GM12878 (cell line): ENCODE data around the gene IRGC. TPM values are rescaled to one million over a fixed set of nuclear protein-coding genes. Genes with fewer than 3 reads are reported as not detected.

ENCODE experiments used
- BHLHE40 ChIP-seq, 2 experiments: fragments of 450-650 bp in 1 of 2; IDR thresholded peaks; 2 replicates each; pipeline ENCODE4 v1.6.1; 2011 to 2017; ENCODE audit warnings: low read depth in 2 of 2, borderline replicate concordance in 1 of 2, improper control_type of control experiment in 1 of 2, low read length in 1 of 2, mild to moderate bottlenecking in 1 of 2
- BRCA1 ChIP-seq: IDR thresholded peaks from 2 replicates; pipeline ENCODE4 v1.6.1; 2011; ENCODE audit warnings: low read depth, low read length, improper control_type of control experiment
- CHD2 ChIP-seq: IDR thresholded peaks from 2 replicates; pipeline ENCODE4 v1.6.1; 2011; ENCODE audit warnings: low read depth, low read length, improper control_type of control experiment, borderline replicate concordance
- KLF5 ChIP-seq: fragments of 450-650 bp; IDR thresholded peaks from 2 replicates; pipeline ENCODE4 v1.6.1; 2014; ENCODE audit warnings: mild to moderate bottlenecking; ENCODE audit not compliant: partially characterized antibody
- POLR2A ChIP-seq: IDR thresholded peaks from 2 replicates; pipeline ENCODE4 v1.6.1; 2011; ENCODE audit warnings: low read depth, mild to moderate bottlenecking, low read length
- SMARCA5 ChIP-seq: fragments of 450-650 bp; IDR thresholded peaks from 2 replicates; pipeline ENCODE4 v1.6.1; 2017; ENCODE audit warnings: mild to moderate bottlenecking
- SP1 ChIP-seq: IDR thresholded peaks from one replicate; pipeline ENCODE4 v1.6.1; 2011; ENCODE audit warnings: low read depth, low read length
- STAT3 ChIP-seq: IDR thresholded peaks from 2 replicates; pipeline ENCODE4 v1.6.1; 2011; ENCODE audit warnings: low read depth, low read length, improper control_type of control experiment
- TARDBP ChIP-seq: IDR thresholded peaks from 2 replicates; pipeline ENCODE4 v1.6.1; 2016; ENCODE audit warnings: borderline replicate concordance
- YY1 ChIP-seq: IDR thresholded peaks from 2 replicates; pipeline ENCODE4 v1.6.1; 2011; ENCODE audit warnings: low read depth, mild to moderate bottlenecking, low read length
- ZSCAN29 ChIP-seq: fragments of 450-650 bp; IDR thresholded peaks from 2 replicates; pipeline ENCODE4 v1.6.1; 2017; ENCODE audit warnings: mild to moderate bottlenecking, moderate library complexity
- polyA plus RNA-seq, 11 experiments: library from polyadenylated mRNA; depleted of rRNA in 4 of 11; unstranded in 6 of 11; stranded (reverse) in 5 of 11; fragments of >200 nt; fragmentation: Nextera tagmentation in 4 of 11; fragmentation: Illumina TruSeq in 1 of 11; extraction: Ambion mirVana in 4 of 11; extraction: Trizol in 1 of 11; gene quantifications; 1 replicate in 1 of 11; 2 replicates in 10 of 11; pipeline versions ENCODE4 v1.2.1 to v1.2.3, GENCODE V29; 2011 to 2016; ENCODE audit warnings: inconsistent platforms in 2 of 11, missing spikeins in 2 of 11, low read depth in 1 of 11
- total RNA-seq, 4 experiments: library from RNA; depleted of rRNA in 3 of 4; stranded (reverse); fragments of >200 nt in 3 of 4; fragmentation: Illumina TruSeq in 1 of 4; extraction: Trizol in 1 of 4; gene quantifications; 2 replicates each; pipeline versions ENCODE4 v1.2.1 to v1.2.3, GENCODE V29; 2013 to 2021
- TF ChIP-seq, protein P1 (sequence below): fragments of 450-650 bp; IDR thresholded peaks from 2 replicates; pipeline ENCODE4 v1.6.1; 2016; ENCODE audit warnings: mild to moderate bottlenecking, moderate library complexity, borderline replicate concordance
- TF ChIP-seq, protein P2 (sequence below): IDR thresholded peaks from 2 replicates; pipeline ENCODE4 v1.6.1; 2012; ENCODE audit warnings: low read depth, low read length, improper control_type of control experiment
- TF ChIP-seq, protein P3 (sequence below): IDR thresholded peaks from 2 replicates; pipeline ENCODE4 v1.6.1; 2011; ENCODE audit warnings: low read depth, low read length, improper control_type of control experiment, borderline replicate concordance
- TF ChIP-seq, protein P4 (sequence below): IDR thresholded peaks from 2 replicates; pipeline ENCODE4 v1.6.1; 2012; ENCODE audit warnings: improper control_type of control experiment, low read depth, low read length; ENCODE audit not compliant: insufficient replicate concordance
- TF ChIP-seq, protein P5 (sequence below): fragments of 450-650 bp; IDR thresholded peaks from 2 replicates; pipeline ENCODE4 v1.6.1; 2014; ENCODE audit warnings: mild to moderate bottlenecking

The IRGC gene
- total and polyA plus RNA-seq, 10 of the 15 experiments (the other 5 are each of a cell fraction or from before 2014, with no cell fraction given) = 0.04 TPM; not detected in 9

DNA sequence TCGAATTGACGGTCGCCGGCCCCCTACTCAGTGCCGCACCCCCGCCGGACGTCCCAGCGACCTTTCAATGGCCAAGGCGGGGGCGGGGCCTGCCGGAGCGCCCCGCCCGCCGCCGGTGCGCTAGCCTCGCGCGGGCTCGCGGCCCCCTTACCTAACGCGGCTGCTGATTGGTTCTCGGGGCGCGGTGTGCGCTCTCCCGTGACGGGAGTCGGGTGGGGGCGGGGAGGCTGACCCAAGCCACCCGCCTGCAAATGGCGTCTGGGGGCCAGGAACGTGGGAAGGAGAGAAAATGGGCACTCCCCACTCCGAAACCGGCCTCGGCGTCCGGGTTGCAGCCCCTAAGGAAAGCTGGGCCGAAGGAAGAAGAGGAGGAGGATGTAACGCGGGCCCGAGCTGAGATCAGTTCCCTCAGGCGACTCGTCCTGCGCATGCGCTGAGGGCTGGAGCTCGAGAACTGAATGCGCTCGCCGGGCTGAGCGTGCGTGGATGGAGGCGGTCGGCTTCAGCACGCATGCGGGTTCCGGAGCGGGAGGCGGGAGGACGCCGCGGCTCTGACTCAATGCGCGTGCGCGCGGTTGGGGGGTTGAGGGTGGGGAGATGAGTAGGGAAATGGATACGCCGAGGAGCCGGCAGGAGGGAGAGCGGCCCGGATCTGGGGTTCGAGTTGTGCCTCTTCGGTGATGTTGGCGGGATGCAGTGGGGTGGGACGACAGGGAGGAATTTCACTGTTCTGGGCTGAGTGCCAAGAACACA is 38.8 kb downstream of the IRGC start, which contains the start of gene SMG9 (continued):
- TF ChIP-seq BRCA1 (no peak), CHD2 (peak; percentile 95), KLF5 (no peak), TARDBP (no peak), YY1 (peak; percentile 95), SMARCA5 (no peak), SP1 (no peak), BHLHE40 (IDR thresholded peaks at IDR 0.05; ENCODE audit: borderline replicate concordance in 1 of 2, low read depth in 2 of 2, low read length in 1 of 2) (peak; percentile 73 to 89), POLR2A (peak; percentile 94), STAT3 (no peak), ZSCAN29 (no peak)
- TF ChIP-seq, protein P1, sequence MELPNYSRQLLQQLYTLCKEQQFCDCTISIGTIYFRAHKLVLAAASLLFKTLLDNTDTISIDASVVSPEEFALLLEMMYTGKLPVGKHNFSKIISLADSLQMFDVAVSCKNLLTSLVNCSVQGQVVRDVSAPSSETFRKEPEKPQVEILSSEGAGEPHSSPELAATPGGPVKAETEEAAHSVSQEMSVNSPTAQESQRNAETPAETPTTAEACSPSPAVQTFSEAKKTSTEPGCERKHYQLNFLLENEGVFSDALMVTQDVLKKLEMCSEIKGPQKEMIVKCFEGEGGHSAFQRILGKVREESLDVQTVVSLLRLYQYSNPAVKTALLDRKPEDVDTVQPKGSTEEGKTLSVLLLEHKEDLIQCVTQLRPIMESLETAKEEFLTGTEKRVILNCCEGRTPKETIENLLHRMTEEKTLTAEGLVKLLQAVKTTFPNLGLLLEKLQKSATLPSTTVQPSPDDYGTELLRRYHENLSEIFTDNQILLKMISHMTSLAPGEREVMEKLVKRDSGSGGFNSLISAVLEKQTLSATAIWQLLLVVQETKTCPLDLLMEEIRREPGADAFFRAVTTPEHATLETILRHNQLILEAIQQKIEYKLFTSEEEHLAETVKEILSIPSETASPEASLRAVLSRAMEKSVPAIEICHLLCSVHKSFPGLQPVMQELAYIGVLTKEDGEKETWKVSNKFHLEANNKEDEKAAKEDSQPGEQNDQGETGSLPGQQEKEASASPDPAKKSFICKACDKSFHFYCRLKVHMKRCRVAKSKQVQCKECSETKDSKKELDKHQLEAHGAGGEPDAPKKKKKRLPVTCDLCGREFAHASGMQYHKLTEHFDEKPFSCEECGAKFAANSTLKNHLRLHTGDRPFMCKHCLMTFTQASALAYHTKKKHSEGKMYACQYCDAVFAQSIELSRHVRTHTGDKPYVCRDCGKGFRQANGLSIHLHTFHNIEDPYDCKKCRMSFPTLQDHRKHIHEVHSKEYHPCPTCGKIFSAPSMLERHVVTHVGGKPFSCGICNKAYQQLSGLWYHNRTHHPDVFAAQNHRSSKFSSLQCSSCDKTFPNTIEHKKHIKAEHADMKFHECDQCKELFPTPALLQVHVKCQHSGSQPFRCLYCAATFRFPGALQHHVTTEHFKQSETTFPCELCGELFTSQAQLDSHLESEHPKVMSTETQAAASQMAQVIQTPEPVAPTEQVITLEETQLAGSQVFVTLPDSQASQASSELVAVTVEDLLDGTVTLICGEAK = no peak
- TF ChIP-seq, protein P2, sequence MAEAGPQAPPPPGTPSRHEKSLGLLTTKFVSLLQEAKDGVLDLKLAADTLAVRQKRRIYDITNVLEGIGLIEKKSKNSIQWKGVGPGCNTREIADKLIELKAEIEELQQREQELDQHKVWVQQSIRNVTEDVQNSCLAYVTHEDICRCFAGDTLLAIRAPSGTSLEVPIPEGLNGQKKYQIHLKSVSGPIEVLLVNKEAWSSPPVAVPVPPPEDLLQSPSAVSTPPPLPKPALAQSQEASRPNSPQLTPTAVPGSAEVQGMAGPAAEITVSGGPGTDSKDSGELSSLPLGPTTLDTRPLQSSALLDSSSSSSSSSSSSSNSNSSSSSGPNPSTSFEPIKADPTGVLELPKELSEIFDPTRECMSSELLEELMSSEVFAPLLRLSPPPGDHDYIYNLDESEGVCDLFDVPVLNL = no peak
- TF ChIP-seq, protein P3, sequence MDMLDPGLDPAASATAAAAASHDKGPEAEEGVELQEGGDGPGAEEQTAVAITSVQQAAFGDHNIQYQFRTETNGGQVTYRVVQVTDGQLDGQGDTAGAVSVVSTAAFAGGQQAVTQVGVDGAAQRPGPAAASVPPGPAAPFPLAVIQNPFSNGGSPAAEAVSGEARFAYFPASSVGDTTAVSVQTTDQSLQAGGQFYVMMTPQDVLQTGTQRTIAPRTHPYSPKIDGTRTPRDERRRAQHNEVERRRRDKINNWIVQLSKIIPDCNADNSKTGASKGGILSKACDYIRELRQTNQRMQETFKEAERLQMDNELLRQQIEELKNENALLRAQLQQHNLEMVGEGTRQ = no peak; the same call in 1 of the 2 replicates
- TF ChIP-seq, protein P4, sequence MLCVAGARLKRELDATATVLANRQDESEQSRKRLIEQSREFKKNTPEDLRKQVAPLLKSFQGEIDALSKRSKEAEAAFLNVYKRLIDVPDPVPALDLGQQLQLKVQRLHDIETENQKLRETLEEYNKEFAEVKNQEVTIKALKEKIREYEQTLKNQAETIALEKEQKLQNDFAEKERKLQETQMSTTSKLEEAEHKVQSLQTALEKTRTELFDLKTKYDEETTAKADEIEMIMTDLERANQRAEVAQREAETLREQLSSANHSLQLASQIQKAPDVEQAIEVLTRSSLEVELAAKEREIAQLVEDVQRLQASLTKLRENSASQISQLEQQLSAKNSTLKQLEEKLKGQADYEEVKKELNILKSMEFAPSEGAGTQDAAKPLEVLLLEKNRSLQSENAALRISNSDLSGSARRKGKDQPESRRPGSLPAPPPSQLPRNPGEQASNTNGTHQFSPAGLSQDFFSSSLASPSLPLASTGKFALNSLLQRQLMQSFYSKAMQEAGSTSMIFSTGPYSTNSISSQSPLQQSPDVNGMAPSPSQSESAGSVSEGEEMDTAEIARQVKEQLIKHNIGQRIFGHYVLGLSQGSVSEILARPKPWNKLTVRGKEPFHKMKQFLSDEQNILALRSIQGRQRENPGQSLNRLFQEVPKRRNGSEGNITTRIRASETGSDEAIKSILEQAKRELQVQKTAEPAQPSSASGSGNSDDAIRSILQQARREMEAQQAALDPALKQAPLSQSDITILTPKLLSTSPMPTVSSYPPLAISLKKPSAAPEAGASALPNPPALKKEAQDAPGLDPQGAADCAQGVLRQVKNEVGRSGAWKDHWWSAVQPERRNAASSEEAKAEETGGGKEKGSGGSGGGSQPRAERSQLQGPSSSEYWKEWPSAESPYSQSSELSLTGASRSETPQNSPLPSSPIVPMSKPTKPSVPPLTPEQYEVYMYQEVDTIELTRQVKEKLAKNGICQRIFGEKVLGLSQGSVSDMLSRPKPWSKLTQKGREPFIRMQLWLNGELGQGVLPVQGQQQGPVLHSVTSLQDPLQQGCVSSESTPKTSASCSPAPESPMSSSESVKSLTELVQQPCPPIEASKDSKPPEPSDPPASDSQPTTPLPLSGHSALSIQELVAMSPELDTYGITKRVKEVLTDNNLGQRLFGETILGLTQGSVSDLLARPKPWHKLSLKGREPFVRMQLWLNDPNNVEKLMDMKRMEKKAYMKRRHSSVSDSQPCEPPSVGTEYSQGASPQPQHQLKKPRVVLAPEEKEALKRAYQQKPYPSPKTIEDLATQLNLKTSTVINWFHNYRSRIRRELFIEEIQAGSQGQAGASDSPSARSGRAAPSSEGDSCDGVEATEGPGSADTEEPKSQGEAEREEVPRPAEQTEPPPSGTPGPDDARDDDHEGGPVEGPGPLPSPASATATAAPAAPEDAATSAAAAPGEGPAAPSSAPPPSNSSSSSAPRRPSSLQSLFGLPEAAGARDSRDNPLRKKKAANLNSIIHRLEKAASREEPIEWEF = no peak
- TF ChIP-seq, protein P5, sequence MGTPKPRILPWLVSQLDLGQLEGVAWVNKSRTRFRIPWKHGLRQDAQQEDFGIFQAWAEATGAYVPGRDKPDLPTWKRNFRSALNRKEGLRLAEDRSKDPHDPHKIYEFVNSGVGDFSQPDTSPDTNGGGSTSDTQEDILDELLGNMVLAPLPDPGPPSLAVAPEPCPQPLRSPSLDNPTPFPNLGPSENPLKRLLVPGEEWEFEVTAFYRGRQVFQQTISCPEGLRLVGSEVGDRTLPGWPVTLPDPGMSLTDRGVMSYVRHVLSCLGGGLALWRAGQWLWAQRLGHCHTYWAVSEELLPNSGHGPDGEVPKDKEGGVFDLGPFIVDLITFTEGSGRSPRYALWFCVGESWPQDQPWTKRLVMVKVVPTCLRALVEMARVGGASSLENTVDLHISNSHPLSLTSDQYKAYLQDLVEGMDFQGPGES = no peak; the same call in 1 of the 2 replicates
